ENCODE data around the gene GRID1.

The GRID1 gene

GRCh38 chr10:86203162-86203905, 163.3 kb downstream of the GRID1 start:
- TF ChIP-seq, protein P1, sequence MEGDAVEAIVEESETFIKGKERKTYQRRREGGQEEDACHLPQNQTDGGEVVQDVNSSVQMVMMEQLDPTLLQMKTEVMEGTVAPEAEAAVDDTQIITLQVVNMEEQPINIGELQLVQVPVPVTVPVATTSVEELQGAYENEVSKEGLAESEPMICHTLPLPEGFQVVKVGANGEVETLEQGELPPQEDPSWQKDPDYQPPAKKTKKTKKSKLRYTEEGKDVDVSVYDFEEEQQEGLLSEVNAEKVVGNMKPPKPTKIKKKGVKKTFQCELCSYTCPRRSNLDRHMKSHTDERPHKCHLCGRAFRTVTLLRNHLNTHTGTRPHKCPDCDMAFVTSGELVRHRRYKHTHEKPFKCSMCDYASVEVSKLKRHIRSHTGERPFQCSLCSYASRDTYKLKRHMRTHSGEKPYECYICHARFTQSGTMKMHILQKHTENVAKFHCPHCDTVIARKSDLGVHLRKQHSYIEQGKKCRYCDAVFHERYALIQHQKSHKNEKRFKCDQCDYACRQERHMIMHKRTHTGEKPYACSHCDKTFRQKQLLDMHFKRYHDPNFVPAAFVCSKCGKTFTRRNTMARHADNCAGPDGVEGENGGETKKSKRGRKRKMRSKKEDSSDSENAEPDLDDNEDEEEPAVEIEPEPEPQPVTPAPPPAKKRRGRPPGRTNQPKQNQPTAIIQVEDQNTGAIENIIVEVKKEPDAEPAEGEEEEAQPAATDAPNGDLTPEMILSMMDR (IDR thresholded peaks at IDR 0.05; ENCODE audit: insufficient read depth, missing control alignments): no peak
- FAIRE-seq: no peak
- no peak for DNase-seq (ENCODE audit: insufficient read length, low spot score)

DNA sequence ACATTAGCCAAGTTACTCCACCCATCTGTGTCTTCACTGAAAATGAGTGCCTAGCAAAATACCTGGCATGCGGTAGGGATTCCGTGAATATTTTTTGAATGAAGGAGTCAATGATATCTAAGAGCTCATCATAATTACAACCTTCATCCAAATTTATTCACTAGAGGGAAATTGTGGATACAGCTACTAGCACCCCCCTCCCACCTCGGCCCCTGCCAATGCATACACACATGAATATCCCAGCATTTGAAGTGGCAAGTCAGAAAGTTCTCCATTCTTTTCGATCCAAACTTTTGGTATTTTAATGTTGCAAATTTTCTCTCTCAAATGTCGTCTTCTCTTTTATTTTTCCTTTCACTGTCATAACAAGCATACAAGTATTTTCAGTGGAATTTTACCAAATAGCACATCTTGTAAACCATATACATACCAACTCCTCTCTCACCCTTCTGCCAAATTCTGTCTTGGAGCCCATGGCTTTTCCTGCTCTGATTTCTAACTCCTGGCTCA, 164.3 kb downstream of the GRID1 start:
- DNase-seq (ENCODE audit: insufficient read length, low spot score): no peak
- TF ChIP-seq, protein P1 (IDR thresholded peaks at IDR 0.05; ENCODE audit: insufficient read depth, missing control alignments): no peak
- no peak for FAIRE-seq

DNA sequence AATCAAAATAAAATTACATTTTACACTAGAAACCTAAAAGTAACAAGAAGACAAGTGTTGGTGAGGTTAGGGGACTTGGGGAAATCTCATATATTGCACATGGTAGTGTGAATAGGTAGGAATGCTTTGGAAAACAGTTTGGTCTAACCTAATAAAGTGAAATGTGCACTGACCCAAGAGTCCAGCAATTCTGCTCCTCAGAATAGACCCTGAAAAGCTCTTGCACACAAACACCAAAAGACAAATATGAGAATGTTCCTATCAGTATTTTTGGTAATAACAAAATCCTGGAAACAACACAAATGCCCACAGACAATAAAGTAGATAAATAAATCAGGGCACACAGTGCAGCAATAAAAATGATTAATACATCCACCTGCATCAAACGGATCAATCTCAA, 165.7 kb downstream of the GRID1 start:
- TF ChIP-seq, protein P1 (IDR thresholded peaks at IDR 0.05; ENCODE audit: insufficient read depth, missing control alignments): no peak
- FAIRE-seq (no peak), DNase-seq (ENCODE audit: insufficient read length, low spot score) (no peak)

GRCh38 chr10:86200269-86200668, 166.3 kb downstream of the GRID1 start:
- FAIRE-seq: no peak
- TF ChIP-seq, protein P1 (IDR thresholded peaks at IDR 0.05; ENCODE audit: insufficient read depth, missing control alignments): no peak
- no peak for DNase-seq (ENCODE audit: insufficient read length, low spot score)

GRCh38 chr10:86199041-86199440, 167.6 kb downstream of the GRID1 start:
- DNase-seq (ENCODE audit: insufficient read length, low spot score) (no peak), FAIRE-seq (no peak)
- TF ChIP-seq, protein P1 (IDR thresholded peaks at IDR 0.05; ENCODE audit: insufficient read depth, missing control alignments): no peak

GRCh38 chr10:86198271-86198670, 168.3 kb downstream of the GRID1 start:
- TF ChIP-seq, protein P1 (IDR thresholded peaks at IDR 0.05; ENCODE audit: insufficient read depth, missing control alignments): no peak
- FAIRE-seq: no peak

GRCh38 chr10:86197166-86197790, 169.3 kb downstream of the GRID1 start:
- FAIRE-seq (no peak), DNase-seq (ENCODE audit: insufficient read length, low spot score) (no peak)
- TF ChIP-seq, protein P1 (IDR thresholded peaks at IDR 0.05; ENCODE audit: insufficient read depth, missing control alignments): no peak

More at GRCh38 chr10:86198271-86198670, 168.3 kb downstream of the GRID1 start:
- no peak for DNase-seq (ENCODE audit: insufficient read length, low spot score)
